ENCODE data around the gene TOX2. TPM values are rescaled to one million over a fixed set of nuclear protein-coding genes. Genes with fewer than 3 reads are reported as not detected.

Gene TOX2
- polyA plus RNA-seq, 3 donors from 2014 or later, result 2.4 to 5.0 (median 2.9) TPM

GRCh38 chr20:44087051-44087856 lies 172.6 kb downstream of the TOX2 start:
- no peaks in the 10 kb centered on the region for H3K9me3 Mint-ChIP-seq
- H3K27ac Mint-ChIP-seq, result no peak overlapping the region
- no peaks in the 10 kb centered on the region for H3K4me1 Mint-ChIP-seq
- no peak for DNase-seq
- no peaks in the 10 kb centered on the region for H3K36me3 Mint-ChIP-seq
- H3K4me3 Mint-ChIP-seq, result no peak overlapping the region
- peaks cover 5 to 9% (median 7%) of the 10 kb centered on the region in 3 donors for H3K27me3 Mint-ChIP-seq (ENCODE audit: low read depth in 3 of 3)

- Mint-ChIP-seq H3K27me3 (ENCODE audit: low read depth in 3 of 3) (peaks cover 5 to 9% (median 7%) of the 10 kb centered on the region in 3 donors), H3K4me3 (no peak overlapping the region), H3K27ac (no peak overlapping the region), H3K9me3 (no peaks in the 10 kb centered on the region), H3K36me3 (no peaks in the 10 kb centered on the region), H3K4me1 (no peaks in the 10 kb centered on the region)
- DNase-seq, result no peak
Measured at GRCh38 chr20:44087857-44088120, 173.1 kb downstream of the TOX2 start.

- DNase-seq, result no peak
- H3K9me3 Mint-ChIP-seq, result no peaks in the 10 kb centered on the region
- H3K4me3 Mint-ChIP-seq, result no peak overlapping the region
- H3K27ac Mint-ChIP-seq, result no peak overlapping the region
- no peaks in the 10 kb centered on the region for H3K36me3 Mint-ChIP-seq
- no peaks in the 10 kb centered on the region for H3K4me1 Mint-ChIP-seq
- H3K27me3 Mint-ChIP-seq (ENCODE audit: low read depth in 3 of 3), result peaks cover 2 to 16% (median 4%) of the 10 kb centered on the region in 3 donors
Measured at GRCh38 chr20:44089987-44090674, 175.5 kb downstream of the TOX2 start.

GRCh38 chr20:44091026-44091425 lies 176.4 kb downstream of the TOX2 start:
- H3K9me3 Mint-ChIP-seq, result no peaks in the 10 kb centered on the region
- H3K27ac Mint-ChIP-seq, result no peak overlapping the region
- no peaks in the 10 kb centered on the region for H3K4me1 Mint-ChIP-seq
- no peak overlapping the region for H3K4me3 Mint-ChIP-seq
- no peak for DNase-seq
- no peaks in the 10 kb centered on the region for H3K36me3 Mint-ChIP-seq
- peaks cover 2 to 16% (median 4%) of the 10 kb centered on the region in 3 donors for H3K27me3 Mint-ChIP-seq (ENCODE audit: low read depth in 3 of 3)

GRCh38 chr20:44092551-44093248 lies 178.0 kb downstream of the TOX2 start:
- Mint-ChIP-seq H3K4me3 (no peak overlapping the region), H3K36me3 (no peaks in the 10 kb centered on the region), H3K4me1 (no peaks in the 10 kb centered on the region), H3K27me3 (ENCODE audit: low read depth in 3 of 3) (peaks cover 2 to 14% (median 3%) of the 10 kb centered on the region in 3 donors), H3K9me3 (no peaks in the 10 kb centered on the region), H3K27ac (no peak overlapping the region)
- DNase-seq, result peak in 2 of 3 donors; percentile 17 to 28

GRCh38 chr20:44093249-44093582 lies 178.6 kb downstream of the TOX2 start:
- no peak overlapping the region for H3K27ac Mint-ChIP-seq

GRCh38 chr20:44095831-44096230 lies 181.2 kb downstream of the TOX2 start:
- no peak overlapping the region for H3K4me3 Mint-ChIP-seq

More at GRCh38 chr20:44093249-44093582, 178.6 kb downstream of the TOX2 start:
- H3K4me3 Mint-ChIP-seq, result no peak overlapping the region
- DNase-seq, result no peak
- H3K36me3 Mint-ChIP-seq, result no peaks in the 10 kb centered on the region
- no peaks in the 10 kb centered on the region for H3K9me3 Mint-ChIP-seq
- H3K4me1 Mint-ChIP-seq, result no peaks in the 10 kb centered on the region
- H3K27me3 Mint-ChIP-seq (ENCODE audit: low read depth in 3 of 3), result peaks cover 2 to 12% (median 3%) of the 10 kb centered on the region in 3 donors

GRCh38 chr20:44097521-44098255 lies 183.0 kb downstream of the TOX2 start:
- H3K27me3 Mint-ChIP-seq (ENCODE audit: low read depth in 3 of 3), result peaks cover 0 to 30% (median 8%) of the 10 kb centered on the region in 3 donors
- no peaks in the 10 kb centered on the region for H3K4me1 Mint-ChIP-seq
- no peak overlapping the region for H3K27ac Mint-ChIP-seq
- DNase-seq, result no peak
- H3K9me3 Mint-ChIP-seq, result peaks cover 0 to 3% (median 0%) of the 10 kb centered on the region in 6 donors
- no peaks in the 10 kb centered on the region for H3K36me3 Mint-ChIP-seq
- H3K4me3 Mint-ChIP-seq, result no peak overlapping the region

More at GRCh38 chr20:44095831-44096230, 181.2 kb downstream of the TOX2 start:
- no peak for DNase-seq
- Mint-ChIP-seq H3K9me3 (peaks cover 0 to 2% (median 0%) of the 10 kb centered on the region in 6 donors), H3K36me3 (no peaks in the 10 kb centered on the region), H3K27me3 (ENCODE audit: low read depth in 3 of 3) (peaks cover 2 to 21% (median 5%) of the 10 kb centered on the region in 3 donors), H3K27ac (no peak overlapping the region), H3K4me1 (no peaks in the 10 kb centered on the region)

GRCh38 chr20:44098256-44098630 lies 183.6 kb downstream of the TOX2 start:
- Mint-ChIP-seq H3K4me3 (no peak overlapping the region), H3K27ac (no peak overlapping the region), H3K4me1 (no peaks in the 10 kb centered on the region), H3K27me3 (ENCODE audit: low read depth in 3 of 3) (peaks cover 0 to 29% (median 8%) of the 10 kb centered on the region in 3 donors), H3K9me3 (peaks cover 0 to 5% (median 0%) of the 10 kb centered on the region in 6 donors), H3K36me3 (no peaks in the 10 kb centered on the region)
- no peak for DNase-seq

GRCh38 chr20:44098657-44099056 lies 184.0 kb downstream of the TOX2 start:
- Mint-ChIP-seq H3K4me3 (no peak overlapping the region), H3K36me3 (no peaks in the 10 kb centered on the region), H3K9me3 (peaks cover 0 to 5% (median 0%) of the 10 kb centered on the region in 6 donors), H3K4me1 (no peaks in the 10 kb centered on the region), H3K27ac (no peak overlapping the region), H3K27me3 (ENCODE audit: low read depth in 3 of 3) (peaks cover 0 to 26% (median 10%) of the 10 kb centered on the region in 3 donors)
- no peak for DNase-seq

GRCh38 chr20:44099832-44100231 lies 185.2 kb downstream of the TOX2 start:
- Mint-ChIP-seq H3K36me3 (no peaks in the 10 kb centered on the region), H3K27ac (no peak overlapping the region), H3K9me3 (peaks cover 0 to 5% (median 0%) of the 10 kb centered on the region in 6 donors), H3K4me1 (no peaks in the 10 kb centered on the region), H3K4me3 (no peak overlapping the region), H3K27me3 (ENCODE audit: low read depth in 3 of 3) (peaks cover 0 to 23% (median 14%) of the 10 kb centered on the region in 3 donors)
- DNase-seq, result no peak

- peaks cover 0 to 5% (median 2%) of the 10 kb centered on the region in 6 donors for H3K9me3 Mint-ChIP-seq
- H3K4me3 Mint-ChIP-seq, result no peak overlapping the region
- no peaks in the 10 kb centered on the region for H3K36me3 Mint-ChIP-seq
- H3K4me1 Mint-ChIP-seq, result no peaks in the 10 kb centered on the region
- H3K27me3 Mint-ChIP-seq (ENCODE audit: low read depth in 3 of 3), result peaks cover 5 to 35% (median 15%) of the 10 kb centered on the region in 3 donors
- DNase-seq, result no peak
- no peak overlapping the region for H3K27ac Mint-ChIP-seq
Measured at GRCh38 chr20:44102582-44102981, 187.9 kb downstream of the TOX2 start.

GRCh38 chr20:44104798-44105517 lies 190.3 kb downstream of the TOX2 start:
- Mint-ChIP-seq H3K27me3 (ENCODE audit: low read depth in 3 of 3) (peaks cover 5 to 31% (median 15%) of the 10 kb centered on the region in 3 donors), H3K9me3 (peaks cover 0 to 11% (median under 1%) of the 10 kb centered on the region in 6 donors), H3K27ac (no peak overlapping the region)

More at GRCh38 chr20:44104798-44105517, 190.3 kb downstream of the TOX2 start:
- Mint-ChIP-seq H3K4me1 (no peaks in the 10 kb centered on the region), H3K36me3 (no peaks in the 10 kb centered on the region), H3K4me3 (no peak overlapping the region)
- DNase-seq, result no peak
